Measurements from ENCODE around the gene PRKG1. TPM values are rescaled to one million over a fixed set of nuclear protein-coding genes. Genes with fewer than 3 reads are reported as not detected.

The PRKG1 gene
- total and polyA plus RNA-seq, 7 donors, result 4.5 to 49.0 (median 31.7) TPM

DNA sequence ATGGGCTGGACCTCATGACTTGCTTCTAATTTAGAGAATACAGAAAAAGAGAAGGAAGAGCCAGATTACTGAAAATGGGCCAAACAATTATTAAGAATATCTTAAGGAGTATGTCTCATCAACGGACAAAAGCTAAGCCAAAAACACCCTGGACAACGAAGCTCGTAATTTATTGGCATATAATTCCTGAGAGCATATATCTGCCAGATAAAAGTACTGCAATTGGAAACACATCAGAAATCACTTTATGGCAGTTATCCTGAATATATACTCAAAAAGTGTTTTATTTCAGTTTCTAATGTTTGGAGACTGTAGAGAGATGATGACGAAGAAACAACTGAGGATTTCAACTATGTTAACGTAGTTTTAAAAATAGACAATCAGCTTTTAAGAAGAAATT is 413.3 kb downstream of the PRKG1 start:
- H3K27ac ChIP-seq, result no peak overlapping the region
- 67 to 79% (median 71%) methylated on average over 5 of the region's 5 CpGs for WGBS, 3 donors

DNA sequence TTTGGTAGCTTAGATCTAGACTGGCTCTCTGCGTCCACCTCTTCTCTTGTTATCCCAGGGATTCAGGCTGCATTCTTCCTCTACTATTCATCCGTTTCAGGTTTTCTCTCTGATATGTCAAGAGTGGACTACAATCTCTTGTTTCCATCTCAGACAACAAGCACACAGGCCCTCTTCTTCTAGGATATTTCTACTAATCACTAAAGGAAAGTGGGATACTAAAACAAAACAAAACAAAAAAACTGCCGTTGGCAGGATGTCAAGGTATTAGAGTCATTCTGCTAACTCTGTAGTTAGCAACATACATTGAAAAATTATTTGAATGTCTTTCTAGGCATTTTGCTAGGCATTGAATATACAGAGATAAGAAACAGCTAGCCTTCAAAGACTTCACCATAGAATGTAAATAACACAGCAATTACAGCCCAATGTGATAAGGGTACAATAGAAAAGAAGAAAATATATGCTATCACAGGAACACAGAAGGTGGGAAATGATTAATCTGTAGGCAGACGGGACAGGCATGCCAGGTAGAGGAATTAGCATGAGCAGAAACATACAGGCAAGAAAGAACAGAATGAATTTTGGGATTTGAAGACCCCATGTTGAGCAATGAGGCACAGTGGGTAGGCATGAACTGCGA is 414.6 kb downstream of the PRKG1 start:
- Histone ChIP-seq H3K27me3 (ENCODE audit: insufficient read depth in 3 of 3, low read length in 2 of 3) (no peaks in the 10 kb centered on the region), H3K4me3 (no peak overlapping the region), H3K36me3 (ENCODE audit: insufficient read depth in 1 of 2, low read depth in 1 of 2) (no peaks in the 10 kb centered on the region), H3K9me3 (no peaks in the 10 kb centered on the region), H3K4me1 (no peaks in the 10 kb centered on the region), H3K27ac (no peak overlapping the region)
- TF ChIP-seq, protein P1, sequence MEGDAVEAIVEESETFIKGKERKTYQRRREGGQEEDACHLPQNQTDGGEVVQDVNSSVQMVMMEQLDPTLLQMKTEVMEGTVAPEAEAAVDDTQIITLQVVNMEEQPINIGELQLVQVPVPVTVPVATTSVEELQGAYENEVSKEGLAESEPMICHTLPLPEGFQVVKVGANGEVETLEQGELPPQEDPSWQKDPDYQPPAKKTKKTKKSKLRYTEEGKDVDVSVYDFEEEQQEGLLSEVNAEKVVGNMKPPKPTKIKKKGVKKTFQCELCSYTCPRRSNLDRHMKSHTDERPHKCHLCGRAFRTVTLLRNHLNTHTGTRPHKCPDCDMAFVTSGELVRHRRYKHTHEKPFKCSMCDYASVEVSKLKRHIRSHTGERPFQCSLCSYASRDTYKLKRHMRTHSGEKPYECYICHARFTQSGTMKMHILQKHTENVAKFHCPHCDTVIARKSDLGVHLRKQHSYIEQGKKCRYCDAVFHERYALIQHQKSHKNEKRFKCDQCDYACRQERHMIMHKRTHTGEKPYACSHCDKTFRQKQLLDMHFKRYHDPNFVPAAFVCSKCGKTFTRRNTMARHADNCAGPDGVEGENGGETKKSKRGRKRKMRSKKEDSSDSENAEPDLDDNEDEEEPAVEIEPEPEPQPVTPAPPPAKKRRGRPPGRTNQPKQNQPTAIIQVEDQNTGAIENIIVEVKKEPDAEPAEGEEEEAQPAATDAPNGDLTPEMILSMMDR (IDR thresholded peaks at IDR 0.05), result no peak
- ATAC-seq, result no peak
- intact Hi-C loops (cut with DNase I), result loop anchor here in 1 of 2 donors (5.0 kb wide), 1 partner anchor 48 kb away; no protein-coding TSS in a partner anchor
- WGBS, 3 donors, result 83 to 87% (median 85%) methylated on average over 5 of the region's 5 CpGs
- no peak for DNase-seq

More for the DNA sequence above, 413.3 kb downstream of the PRKG1 start:
- no peaks in the 10 kb centered on the region for H3K27me3 ChIP-seq (ENCODE audit: insufficient read depth in 3 of 3, low read length in 2 of 3)
- TF ChIP-seq, protein P1 (IDR thresholded peaks at IDR 0.05), result no peak
- intact Hi-C loops (cut with DNase I), result loop anchor here in 1 of 2 donors (5.0 kb wide), 1 partner anchor 50 kb away; no protein-coding TSS in a partner anchor
- DNase-seq (no peak), ATAC-seq (no peak)
- no peak overlapping the region for H3K4me3 ChIP-seq
- no peaks in the 10 kb centered on the region for H3K9me3 ChIP-seq
- no peaks in the 10 kb centered on the region for H3K4me1 ChIP-seq
- H3K36me3 ChIP-seq (ENCODE audit: insufficient read depth in 1 of 2, low read depth in 1 of 2), result no peaks in the 10 kb centered on the region

DNA sequence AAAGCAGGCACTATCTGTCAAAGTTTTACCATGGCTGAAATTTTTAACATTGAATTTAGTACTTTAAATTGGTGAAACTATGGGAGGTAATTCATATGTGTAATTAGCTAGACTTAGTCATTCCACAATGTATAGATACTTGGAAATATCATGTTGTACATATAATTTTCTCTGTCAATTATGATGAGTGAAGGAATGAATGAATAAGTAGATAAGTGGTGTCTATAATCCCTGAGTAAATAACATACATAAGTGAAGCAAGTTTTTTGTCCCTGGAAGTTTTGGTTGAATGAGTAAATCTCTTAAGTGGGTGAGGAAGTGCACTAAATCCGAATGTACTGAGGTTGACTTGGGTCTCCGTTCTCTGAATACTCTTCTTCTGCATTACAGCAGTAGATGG is 424.1 kb downstream of the PRKG1 start:
- Histone ChIP-seq H3K9me3 (no peaks in the 10 kb centered on the region), H3K27ac (no peak overlapping the region), H3K4me1 (peaks cover 9% of the 10 kb centered on the region), H3K4me3 (no peak overlapping the region), H3K27me3 (ENCODE audit: insufficient read depth in 3 of 3, low read length in 2 of 3) (no peaks in the 10 kb centered on the region), H3K36me3 (ENCODE audit: insufficient read depth in 1 of 2, low read depth in 1 of 2) (no peaks in the 10 kb centered on the region)
- 88 to 98% (median 97%) methylated on average over 2 of the region's 2 CpGs for WGBS, 3 donors
- DNase-seq (no peak), ATAC-seq (no peak)
- TF ChIP-seq, protein P1 (IDR thresholded peaks at IDR 0.05), result no peak
- intact Hi-C loops (cut with DNase I), result no loop called here

DNA sequence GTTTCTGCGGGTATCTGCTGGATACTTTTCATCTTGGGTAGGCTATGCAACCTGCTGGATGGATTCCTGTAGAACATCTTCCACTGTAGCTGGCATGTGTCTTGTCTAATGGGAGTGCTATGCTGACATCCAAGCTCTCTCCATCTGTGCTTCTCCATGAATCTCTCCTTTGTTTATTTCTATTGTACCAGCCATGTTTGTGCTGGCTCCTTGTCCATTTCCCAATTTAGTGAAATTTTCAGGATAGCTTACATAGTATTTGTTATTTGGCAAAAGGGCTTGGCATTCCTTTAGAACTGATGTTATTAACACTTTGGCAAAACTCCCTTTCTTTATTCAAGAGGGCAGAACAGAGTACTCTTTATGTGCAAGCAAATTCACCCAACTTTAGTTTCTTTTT is 427.1 kb downstream of the PRKG1 start:
- Histone ChIP-seq H3K4me1 (peaks cover 9% of the 10 kb centered on the region), H3K27ac (no peak overlapping the region), H3K27me3 (ENCODE audit: insufficient read depth in 3 of 3, low read length in 2 of 3) (no peaks in the 10 kb centered on the region), H3K36me3 (ENCODE audit: insufficient read depth in 1 of 2, low read depth in 1 of 2) (no peaks in the 10 kb centered on the region), H3K9me3 (no peaks in the 10 kb centered on the region), H3K4me3 (no peak overlapping the region)
- no peak for DNase-seq
- ATAC-seq, result no peak
- WGBS, 3 donors, result 47 to 60% (median 48%) methylated on average over 1 of the region's 1 CpG
- intact Hi-C loops (cut with DNase I), result no loop called here
- TF ChIP-seq, protein P1 (IDR thresholded peaks at IDR 0.05), result no peak

DNA sequence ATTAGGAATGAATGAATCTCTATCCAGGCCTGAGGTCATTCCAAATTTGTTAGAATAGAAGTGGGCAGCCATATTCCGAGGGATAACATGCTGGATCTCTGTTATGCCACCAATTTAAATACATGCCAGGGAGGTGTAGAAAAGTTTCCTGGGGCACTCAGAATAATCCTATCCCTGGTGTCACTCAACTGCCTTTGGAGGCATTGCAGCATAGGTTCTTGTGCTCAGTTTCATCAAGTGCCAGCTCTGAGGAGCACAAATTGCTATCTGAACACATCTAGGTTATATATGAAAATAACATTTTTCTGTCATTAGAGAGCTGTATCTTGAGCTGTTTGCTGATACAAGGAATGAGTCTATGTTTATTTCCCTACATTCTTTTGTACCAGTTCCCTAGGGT is 427.8 kb downstream of the PRKG1 start:
- DNase-seq (no peak), ATAC-seq (peak; percentile 49 to 72 (median 56))
- Histone ChIP-seq H3K36me3 (ENCODE audit: insufficient read depth in 1 of 2, low read depth in 1 of 2) (no peaks in the 10 kb centered on the region), H3K27me3 (ENCODE audit: insufficient read depth in 3 of 3, low read length in 2 of 3) (no peaks in the 10 kb centered on the region), H3K27ac (peak overlapping the region; percentile 64), H3K9me3 (no peaks in the 10 kb centered on the region), H3K4me3 (no peak overlapping the region), H3K4me1 (peaks cover 9% of the 10 kb centered on the region)
- TF ChIP-seq, protein P1 (IDR thresholded peaks at IDR 0.05), result no peak
- 38 to 56% (median 38%) methylated on average over 1 of the region's 1 CpG for WGBS, 3 donors
- intact Hi-C loops (cut with DNase I), result no loop called here
